ENCODE data around the gene CLRN1.

DNA sequence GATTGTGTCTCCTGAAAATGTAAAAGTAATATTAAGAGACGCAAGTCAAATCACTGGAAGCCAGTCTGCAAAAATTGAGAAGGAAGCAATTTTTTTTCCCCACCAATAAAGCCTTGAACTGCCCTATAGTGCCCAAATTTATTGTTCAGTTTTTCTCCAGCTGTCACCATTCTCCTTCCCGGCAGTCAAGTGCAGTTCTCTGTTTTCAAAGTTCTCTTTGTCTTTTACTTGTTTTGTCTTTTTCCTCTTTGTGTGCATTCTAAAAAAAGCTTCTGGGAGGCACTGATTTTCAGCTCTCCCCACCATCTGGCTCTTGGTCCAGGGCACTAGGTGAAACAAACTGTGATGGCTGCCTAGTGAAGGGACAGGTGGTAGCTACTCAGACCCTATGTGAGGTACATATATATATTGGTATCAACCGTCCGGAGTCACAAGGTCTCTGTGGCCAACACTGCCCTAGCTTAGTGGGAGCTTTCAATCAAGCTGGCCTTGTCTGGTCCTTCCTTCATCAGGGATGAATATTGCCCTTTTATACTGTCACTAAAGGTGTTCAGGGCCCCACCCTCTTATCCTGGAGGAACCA, 6.1 kb upstream of the CLRN1 start:
- TF ChIP-seq, protein P1, sequence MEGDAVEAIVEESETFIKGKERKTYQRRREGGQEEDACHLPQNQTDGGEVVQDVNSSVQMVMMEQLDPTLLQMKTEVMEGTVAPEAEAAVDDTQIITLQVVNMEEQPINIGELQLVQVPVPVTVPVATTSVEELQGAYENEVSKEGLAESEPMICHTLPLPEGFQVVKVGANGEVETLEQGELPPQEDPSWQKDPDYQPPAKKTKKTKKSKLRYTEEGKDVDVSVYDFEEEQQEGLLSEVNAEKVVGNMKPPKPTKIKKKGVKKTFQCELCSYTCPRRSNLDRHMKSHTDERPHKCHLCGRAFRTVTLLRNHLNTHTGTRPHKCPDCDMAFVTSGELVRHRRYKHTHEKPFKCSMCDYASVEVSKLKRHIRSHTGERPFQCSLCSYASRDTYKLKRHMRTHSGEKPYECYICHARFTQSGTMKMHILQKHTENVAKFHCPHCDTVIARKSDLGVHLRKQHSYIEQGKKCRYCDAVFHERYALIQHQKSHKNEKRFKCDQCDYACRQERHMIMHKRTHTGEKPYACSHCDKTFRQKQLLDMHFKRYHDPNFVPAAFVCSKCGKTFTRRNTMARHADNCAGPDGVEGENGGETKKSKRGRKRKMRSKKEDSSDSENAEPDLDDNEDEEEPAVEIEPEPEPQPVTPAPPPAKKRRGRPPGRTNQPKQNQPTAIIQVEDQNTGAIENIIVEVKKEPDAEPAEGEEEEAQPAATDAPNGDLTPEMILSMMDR (IDR thresholded peaks at IDR 0.05; ENCODE audit: insufficient read depth, low read depth, low read length): no peak
- no peak for TF ChIP-seq EZH2 (IDR thresholded peaks at IDR 0.05; ENCODE audit: insufficient read depth, low read length)
